Tibial nerve (tissue), 4 donors: ENCODE measurements around the gene RELA. TPM values are rescaled to one million over a fixed set of nuclear protein-coding genes. Genes with fewer than 3 reads are reported as not detected.
A peak's percentile ranks its signal among the peaks of the same experiment; 100 is the strongest.
"Not testable (repeated sequence)": the region's sequence is repeated elsewhere in the genome, so short reads cannot be mapped to it uniquely, and the experiment has no call there.

Experiments
- DNase-seq, 2 donors: peaks; one replicate each; pipeline ENCODE4 v3.0.0-alpha.2; 2019; ENCODE audit warnings: low spot score in 2 of 2
- H3K27ac ChIP-seq, 4 donors: fragments of 200-600 bp; sonication (generic) in 3 of 4; one replicate each; pipeline ENCODE4 v1.5.1; 2017 to 2019; ENCODE audit warnings: mild to moderate bottlenecking in 1 of 4
- H3K27me3 ChIP-seq, 2 donors: fragments of 200-600 bp; sonication (generic) in 1 of 2; one replicate each; pipeline versions ENCODE4 v1.5.1 to v1.6.0; 2017 to 2019
- H3K36me3 ChIP-seq, 3 donors: fragments of 200-600 bp; sonication (generic); one replicate each; pipeline ENCODE4 v1.5.1; 2018 to 2019
- H3K4me1 ChIP-seq, 4 donors: fragments of 200-600 bp; sonication (generic) in 3 of 4; one replicate each; pipeline ENCODE4 v1.5.1; 2017 to 2019
- H3K4me3 ChIP-seq, 4 donors: fragments of 200-600 bp; sonication (generic) in 3 of 4; one replicate each; pipeline ENCODE4 v1.5.1; 2017 to 2019; ENCODE audit warnings: mild to moderate bottlenecking in 1 of 4, moderate library complexity in 1 of 4
- H3K9me3 ChIP-seq, 4 donors: fragments of 200-600 bp; sonication (generic) in 3 of 4; one replicate each; pipeline ENCODE4 v1.5.1; 2017 to 2019
- EP300 ChIP-seq, 2 donors: sonication (generic); formaldehyde crosslinking; IDR thresholded peaks; one replicate each; pipeline ENCODE4 v1.6.1; 2017; ENCODE audit warnings: antibody characterized with exemption in 2 of 2, mild to moderate bottlenecking in 1 of 2
- POLR2A ChIP-seq, 2 donors: fragments of 450-650 bp; IDR thresholded peaks; one replicate each; pipeline ENCODE4 v1.6.1; 2017; ENCODE audit warnings: antibody characterized with exemption in 2 of 2, mild to moderate bottlenecking in 2 of 2, moderate library complexity in 2 of 2
- WGBS, 2 donors: methylation state at CpG; one replicate each; pipeline ENCODE4 v1.1.5; 2018; 5-methylcytosine and 5-hydroxymethylcytosine counted together
- total RNA-seq, 4 donors: library from RNA; depleted of rRNA; stranded (reverse); fragments of >200 nt; gene quantifications; one replicate each; pipeline ENCODE4 v1.1.0, GENCODE V29; 2016
- TF ChIP-seq, protein P1 (sequence below), 5 experiments: fragments of 200-600 bp in 3 of 5; fragments of 450-650 bp in 2 of 5; sonication (generic) in 3 of 5; IDR thresholded peaks; one replicate each; pipeline ENCODE4 v1.5.1; 2016 to 2019; ENCODE audit warnings: antibody characterized with exemption in 5 of 5, mild to moderate bottlenecking in 3 of 5, moderate library complexity in 2 of 5

Gene RELA
- total RNA-seq, 4 donors from 2014 or later = 44.6 to 70.8 (median 51.7) TPM

DNA sequence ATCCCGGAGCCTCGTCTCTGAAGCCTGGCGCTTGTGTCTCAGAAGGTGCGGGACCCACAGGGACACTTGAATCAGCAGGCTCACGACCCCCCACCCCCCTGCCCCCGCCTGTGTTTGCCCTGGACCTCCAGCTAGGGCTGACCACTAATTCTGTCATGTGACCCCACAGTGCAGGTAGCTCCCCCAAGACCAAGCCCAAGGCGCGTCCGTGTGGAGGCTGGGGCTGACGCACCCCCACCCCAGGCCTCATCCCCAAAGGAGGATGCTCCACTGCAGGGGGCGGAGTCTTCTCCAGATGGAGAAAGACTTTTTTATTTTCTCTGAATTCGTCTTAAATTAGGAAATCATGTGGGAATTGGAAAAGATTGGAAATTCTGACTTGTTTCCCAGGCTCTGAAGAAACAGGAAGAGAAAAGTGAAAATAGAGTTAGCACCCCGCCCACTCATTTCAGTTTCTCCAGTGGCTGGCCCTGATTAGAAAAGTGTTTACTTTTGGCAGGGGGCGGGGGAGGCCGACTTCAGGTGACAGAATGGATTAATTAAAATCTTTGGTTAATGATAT, 1.0 kb upstream of the RELA start:
- Histone ChIP-seq H3K27me3 (no peaks in the 10 kb centered on the region), H3K27ac (peak overlapping the region; percentile 93 to 99 (median 96)), H3K4me1 (peaks cover 4 to 33% (median 27%) of the 10 kb centered on the region in 4 donors), H3K4me3 (peak overlapping the region; percentile 48 to 91 (median 89)), H3K9me3 (no peaks in the 10 kb centered on the region), H3K36me3 (peaks cover 0 to 31% (median 17%) of the 10 kb centered on the region in 3 donors)
- no peak for TF ChIP-seq POLR2A (IDR thresholded peaks at IDR 0.05)
- TF ChIP-seq, protein P1, sequence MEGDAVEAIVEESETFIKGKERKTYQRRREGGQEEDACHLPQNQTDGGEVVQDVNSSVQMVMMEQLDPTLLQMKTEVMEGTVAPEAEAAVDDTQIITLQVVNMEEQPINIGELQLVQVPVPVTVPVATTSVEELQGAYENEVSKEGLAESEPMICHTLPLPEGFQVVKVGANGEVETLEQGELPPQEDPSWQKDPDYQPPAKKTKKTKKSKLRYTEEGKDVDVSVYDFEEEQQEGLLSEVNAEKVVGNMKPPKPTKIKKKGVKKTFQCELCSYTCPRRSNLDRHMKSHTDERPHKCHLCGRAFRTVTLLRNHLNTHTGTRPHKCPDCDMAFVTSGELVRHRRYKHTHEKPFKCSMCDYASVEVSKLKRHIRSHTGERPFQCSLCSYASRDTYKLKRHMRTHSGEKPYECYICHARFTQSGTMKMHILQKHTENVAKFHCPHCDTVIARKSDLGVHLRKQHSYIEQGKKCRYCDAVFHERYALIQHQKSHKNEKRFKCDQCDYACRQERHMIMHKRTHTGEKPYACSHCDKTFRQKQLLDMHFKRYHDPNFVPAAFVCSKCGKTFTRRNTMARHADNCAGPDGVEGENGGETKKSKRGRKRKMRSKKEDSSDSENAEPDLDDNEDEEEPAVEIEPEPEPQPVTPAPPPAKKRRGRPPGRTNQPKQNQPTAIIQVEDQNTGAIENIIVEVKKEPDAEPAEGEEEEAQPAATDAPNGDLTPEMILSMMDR (IDR thresholded peaks at IDR 0.05) = no peak
- no peak for TF ChIP-seq EP300 (IDR thresholded peaks at IDR 0.05)
- DNase-seq = peak in 1 of 2 donors; percentile 61
- 1 to 2% methylated on average over 14 to 15 of the region's 15 CpGs for WGBS, 2 donors

- Histone ChIP-seq H3K27ac (peak overlapping the region; percentile 93 to 99 (median 96)), H3K4me1 (peaks cover 4 to 33% (median 27%) of the 10 kb centered on the region in 4 donors), H3K4me3 (peak overlapping the region; percentile 88 to 93 (median 90)), H3K27me3 (no peaks in the 10 kb centered on the region), H3K9me3 (no peaks in the 10 kb centered on the region), H3K36me3 (peaks cover 0 to 45% (median 31%) of the 10 kb centered on the region in 3 donors)
- DNase-seq = no peak
- TF ChIP-seq, protein P1 (IDR thresholded peaks at IDR 0.05) = no peak
- TF ChIP-seq EP300 (IDR thresholded peaks at IDR 0.05) (no peak), POLR2A (IDR thresholded peaks at IDR 0.05) (no peak)
- WGBS, 2 donors = 0 to 2% methylated on average over 7 of the region's 29 CpGs
Measured at GRCh38 chr11:65662247-65662798, 393 bp downstream of the RELA start.

DNA sequence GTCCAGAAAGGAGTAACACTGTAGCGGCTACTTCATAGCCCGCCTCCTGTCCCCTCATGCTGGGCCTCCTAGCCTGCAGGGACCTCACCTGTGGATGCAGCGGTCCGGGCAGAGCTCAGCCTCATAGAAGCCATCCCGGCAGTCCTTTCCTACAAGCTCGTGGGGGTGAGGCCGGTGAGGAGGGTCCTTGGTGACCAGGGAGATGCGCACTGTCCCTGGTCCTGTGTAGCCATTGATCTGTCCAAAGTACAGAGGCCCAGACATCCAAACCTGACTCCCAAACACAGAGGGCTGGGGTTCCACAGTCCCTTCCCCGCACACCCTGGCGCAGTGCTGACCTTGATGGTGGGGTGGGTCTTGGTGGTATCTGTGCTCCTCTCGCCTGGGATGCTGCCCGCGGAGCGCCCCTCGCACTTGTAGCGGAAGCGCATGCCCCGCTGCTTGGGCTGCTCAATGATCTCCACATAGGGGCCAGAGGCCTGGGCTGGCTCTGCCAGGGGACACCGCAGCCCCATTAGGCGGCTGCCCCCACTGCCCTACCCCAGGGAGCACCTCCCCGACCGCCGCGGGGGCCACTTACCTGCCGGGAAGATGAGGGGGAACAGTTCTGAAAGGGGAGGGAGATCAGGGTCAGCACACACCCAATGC, 993 bp downstream of the RELA start:
- Histone ChIP-seq H3K4me3 (peak overlapping the region; percentile 88 to 93 (median 90)), H3K9me3 (no peaks in the 10 kb centered on the region), H3K4me1 (peaks cover 4 to 33% (median 27%) of the 10 kb centered on the region in 4 donors), H3K36me3 (peaks cover 0 to 51% (median 37%) of the 10 kb centered on the region in 3 donors), H3K27me3 (no peaks in the 10 kb centered on the region), H3K27ac (peak overlapping the region; percentile 93 to 99 (median 96))
- 53 to 56% methylated on average over 10 to 18 of the region's 25 CpGs for WGBS, 2 donors
- DNase-seq = no peak
- TF ChIP-seq EP300 (IDR thresholded peaks at IDR 0.05) = no peak
- TF ChIP-seq POLR2A (IDR thresholded peaks at IDR 0.05) = no peak
- TF ChIP-seq, protein P1 (IDR thresholded peaks at IDR 0.05) = no peak

GRCh38 chr11:65660908-65661307, 1.8 kb downstream of the RELA start:
- H3K27me3 ChIP-seq, H3K4me3 ChIP-seq, DNase-seq, H3K9me3 ChIP-seq: not testable (repeated sequence)
- Histone ChIP-seq H3K27ac (peak overlapping the region in 2 of 4 donors; percentile 95 to 99), H3K4me1 (peaks cover 4 to 33% (median 27%) of the 10 kb centered on the region in 4 donors), H3K36me3 (peaks cover 0 to 59% (median 45%) of the 10 kb centered on the region in 3 donors)
- WGBS, 2 donors = 90 to 91% methylated on average over 9 of the region's 9 CpGs

DNA sequence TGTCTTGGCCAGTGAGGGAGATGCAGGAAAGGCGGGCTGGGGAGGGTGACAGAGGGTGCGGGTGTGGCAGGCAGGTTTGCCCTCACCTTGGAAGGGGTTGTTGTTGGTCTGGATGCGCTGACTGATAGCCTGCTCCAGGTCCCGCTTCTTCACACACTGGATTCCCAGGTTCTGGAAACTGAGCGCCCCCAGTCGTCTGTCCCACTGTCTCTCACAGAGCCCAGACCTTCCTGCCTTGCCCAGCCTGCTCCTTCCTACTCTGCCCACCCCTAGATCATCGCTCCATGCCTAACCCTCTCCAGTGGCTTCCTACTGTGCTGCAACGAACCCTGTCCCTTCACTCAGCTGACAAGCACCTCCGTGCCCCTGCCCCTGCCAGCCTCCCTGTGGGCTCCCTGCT, 2.7 kb downstream of the RELA start:
- no peak for DNase-seq
- Histone ChIP-seq H3K4me3 (no peak overlapping the region), H3K27ac (peak overlapping the region in 1 of 4 donors; percentile 17), H3K36me3 (peaks cover 0 to 68% (median 48%) of the 10 kb centered on the region in 3 donors), H3K9me3 (no peaks in the 10 kb centered on the region), H3K27me3 (no peaks in the 10 kb centered on the region), H3K4me1 (peaks cover 4 to 34% (median 27%) of the 10 kb centered on the region in 4 donors)
- TF ChIP-seq, protein P1 (IDR thresholded peaks at IDR 0.05) = no peak
- TF ChIP-seq POLR2A (IDR thresholded peaks at IDR 0.05) (no peak), EP300 (IDR thresholded peaks at IDR 0.05) (no peak)
- 86 to 93% methylated on average over 7 to 9 of the region's 9 CpGs for WGBS, 2 donors
